Caco-2 (cell line): Measurements from ENCODE around the gene TULP1. TPM values are rescaled to one million over a fixed set of nuclear protein-coding genes. Genes with fewer than 3 reads are reported as not detected.

Experiments
- BruUV-seq: library from RNA; stranded (reverse); fragments of 400-500 nt; replicated peaks from 2 replicates; lab custom pipeline; 2021; lab: Mats Ljungman, UMichigan
- CTCF ChIA-PET: fragments of 300-600 bp; sonication (Branson Sonifier 250); formaldehyde crosslinking; loops from one replicate; lab custom pipeline; 2022; ENCODE audit warnings: antibody characterized with exemption; lab: Charles Lee
- POLR2A ChIA-PET: fragments of 300-600 bp; sonication (Branson Sonifier 250); formaldehyde crosslinking; loops from one replicate; lab custom pipeline; 2022; ENCODE audit warnings: antibody characterized with exemption; lab: Charles Lee
- DNase-seq, 2 experiments: peaks; one replicate each; pipeline versions ENCODE4 v3.0.0 to v3.0.0-alpha.2; 2020 to 2022
- H3K27me3 ChIP-seq: replicated peaks from 2 replicates; pipeline ENCODE4 v1.6.0; 2011; ENCODE audit warnings: low read length; ENCODE audit not compliant: control insufficient read depth, insufficient read depth
- H3K36me3 ChIP-seq: 2 replicates; pipeline ENCODE4 v1.5.1; 2011; ENCODE audit warnings: low read length; ENCODE audit not compliant: control insufficient read depth, insufficient read depth
- H3K4me1 ChIP-seq: fragments of 250-450 bp; sonication (Bioruptor Pico); 2 replicates; pipeline ENCODE4 v1.5.1; 2020; ENCODE audit warnings: mild to moderate bottlenecking
- H3K4me3 ChIP-seq: 2 replicates; pipeline ENCODE4 v1.5.1; 2011; ENCODE audit warnings: low read depth, mild to moderate bottlenecking, control low read depth, low read length
- H3K9me3 ChIP-seq: fragments of 250-450 bp; sonication (Bioruptor Pico); 2 replicates; pipeline ENCODE4 v1.5.1; 2020; ENCODE audit warnings: mild to moderate bottlenecking, moderate library complexity
- H3K27ac Mint-ChIP-seq: one replicate; pipeline ENCODE4 v1.8.0; 2022; ENCODE audit warnings: mixed read lengths; ENCODE audit not compliant: unreplicated experiment
- H3K27me3 Mint-ChIP-seq: one replicate; pipeline ENCODE4 v1.8.0; 2022; ENCODE audit warnings: mixed read lengths; ENCODE audit not compliant: insufficient read depth, unreplicated experiment
- H3K36me3 Mint-ChIP-seq: one replicate; pipeline ENCODE4 v1.8.0; 2022; ENCODE audit warnings: mild to moderate bottlenecking, mixed read lengths; ENCODE audit not compliant: insufficient read depth, unreplicated experiment
- H3K4me1 Mint-ChIP-seq: one replicate; pipeline ENCODE4 v1.8.0; 2022; ENCODE audit warnings: low read depth, mixed read lengths; ENCODE audit not compliant: unreplicated experiment
- H3K4me3 Mint-ChIP-seq: one replicate; pipeline ENCODE4 v1.8.0; 2022; ENCODE audit warnings: mild to moderate bottlenecking, moderate library complexity, mixed read lengths; ENCODE audit not compliant: unreplicated experiment
- H3K9me3 Mint-ChIP-seq: one replicate; pipeline ENCODE4 v1.8.0; 2022; ENCODE audit warnings: mixed read lengths; ENCODE audit not compliant: unreplicated experiment
- CTCF ChIP-seq, 2 experiments: fragments of 200-600 bp in 1 of 2; IDR thresholded peaks; 1 replicate in 1 of 2; 2 replicates in 1 of 2; pipeline versions ENCODE4 v1.5.1 to v1.8.0; 2011 to 2022; ENCODE audit warnings: antibody characterized with exemption in 1 of 2, control low read depth in 1 of 2, inconsistent platforms in 1 of 2, low read depth in 1 of 2, low read length in 1 of 2, mild to moderate bottlenecking in 1 of 2, moderate library complexity in 1 of 2; ENCODE audit not compliant: insufficient read depth in 1 of 2, severe bottlenecking in 1 of 2, unreplicated experiment in 1 of 2
- intact Hi-C: fragments of 100-400 bp; cut with micrococcal nuclease; formaldehyde crosslinking; loops from one replicate; pipeline ENCODE4 v1.10.0; 2022; ENCODE audit not compliant: unreplicated experiment
- total RNA-seq: library from RNA; stranded (reverse); gene quantifications from 2 replicates; pipeline ENCODE4 v1.2.3, GENCODE V29; 2022

The TULP1 gene
- total RNA-seq, 1 experiment from 2014 or later = not detected

- peaks cover 5% of the 10 kb centered on the region for H3K4me1 Mint-ChIP-seq
- no TSS peak for BruUV-seq
- intact Hi-C loops = no loop called here
- H3K9me3 Mint-ChIP-seq = no peaks in the 10 kb centered on the region
- POLR2A ChIA-PET = interaction anchor here (0.6 kb wide), 1 partner anchor 208 kb away, joined by 3 read pairs; no protein-coding TSS in a partner anchor
- no peak overlapping the region for H3K4me3 Mint-ChIP-seq
- no peaks in the 10 kb centered on the region for H3K9me3 ChIP-seq
- H3K27me3 ChIP-seq = no peaks in the 10 kb centered on the region
- DNase-seq = no peak
- peaks cover 5% of the 10 kb centered on the region for H3K36me3 Mint-ChIP-seq
- TF ChIP-seq CTCF (IDR thresholded peaks at IDR 0.05; ENCODE audit: insufficient read depth in 1 of 2, low read depth in 1 of 2, low read length in 1 of 2, severe bottlenecking in 1 of 2, unreplicated experiment in 1 of 2) = no peak
- no peak overlapping the region for H3K4me3 ChIP-seq
- H3K4me1 ChIP-seq = no peaks in the 10 kb centered on the region
- H3K27me3 Mint-ChIP-seq = no peaks in the 10 kb centered on the region
- CTCF ChIA-PET = interaction anchor here (1.4 kb wide), 1 partner anchor 14 kb away, joined by 3 read pairs; no protein-coding TSS in a partner anchor
- H3K36me3 ChIP-seq = no peaks in the 10 kb centered on the region
- H3K27ac Mint-ChIP-seq = no peak overlapping the region
Measured at GRCh38 chr6:35507221-35507620, 5.5 kb downstream of the TULP1 start.

GRCh38 chr6:35506536-35506935 is 6.2 kb downstream of the TULP1 start:
- Histone ChIP-seq H3K4me1 (no peaks in the 10 kb centered on the region), H3K4me3 (no peak overlapping the region), H3K9me3 (no peaks in the 10 kb centered on the region), H3K36me3 (no peaks in the 10 kb centered on the region), H3K27me3 (no peaks in the 10 kb centered on the region)
- CTCF ChIA-PET = no interaction called here
- intact Hi-C loops = no loop called here
- no peaks in the 10 kb centered on the region for H3K9me3 Mint-ChIP-seq
- DNase-seq = no peak
- H3K4me1 Mint-ChIP-seq = peaks cover 5% of the 10 kb centered on the region
- H3K4me3 Mint-ChIP-seq = no peak overlapping the region
- POLR2A ChIA-PET = no interaction called here
- peaks cover 5% of the 10 kb centered on the region for H3K36me3 Mint-ChIP-seq
- no peaks in the 10 kb centered on the region for H3K27me3 Mint-ChIP-seq
- H3K27ac Mint-ChIP-seq = no peak overlapping the region
- no TSS peak for BruUV-seq
- TF ChIP-seq CTCF (IDR thresholded peaks at IDR 0.05; ENCODE audit: insufficient read depth in 1 of 2, low read depth in 1 of 2, low read length in 1 of 2, severe bottlenecking in 1 of 2, unreplicated experiment in 1 of 2) = no peak

- DNase-seq = no peak
- TF ChIP-seq CTCF (IDR thresholded peaks at IDR 0.05; ENCODE audit: insufficient read depth in 1 of 2, low read depth in 1 of 2, low read length in 1 of 2, severe bottlenecking in 1 of 2, unreplicated experiment in 1 of 2) = no peak
- Histone ChIP-seq H3K27me3 (no peaks in the 10 kb centered on the region), H3K4me1 (no peaks in the 10 kb centered on the region), H3K9me3 (no peaks in the 10 kb centered on the region), H3K4me3 (no peak overlapping the region), H3K36me3 (no peaks in the 10 kb centered on the region)
- peaks cover 5% of the 10 kb centered on the region for H3K36me3 Mint-ChIP-seq
- CTCF ChIA-PET = no interaction called here
- intact Hi-C loops = no loop called here
- H3K9me3 Mint-ChIP-seq = no peaks in the 10 kb centered on the region
- no TSS peak for BruUV-seq
- POLR2A ChIA-PET = no interaction called here
- peaks cover 5% of the 10 kb centered on the region for H3K4me1 Mint-ChIP-seq
- no peaks in the 10 kb centered on the region for H3K27me3 Mint-ChIP-seq
- no peak overlapping the region for H3K27ac Mint-ChIP-seq
- H3K4me3 Mint-ChIP-seq = no peak overlapping the region
Measured at GRCh38 chr6:35505999-35506412, 6.7 kb downstream of the TULP1 start.
